Measurements from ENCODE around the gene LMAN1L. TPM values are rescaled to one million over a fixed set of nuclear protein-coding genes. Genes with fewer than 3 reads are reported as not detected.

LMAN1L gene
- total RNA-seq, 1 experiment from 2014 or later: not detected

DNA sequence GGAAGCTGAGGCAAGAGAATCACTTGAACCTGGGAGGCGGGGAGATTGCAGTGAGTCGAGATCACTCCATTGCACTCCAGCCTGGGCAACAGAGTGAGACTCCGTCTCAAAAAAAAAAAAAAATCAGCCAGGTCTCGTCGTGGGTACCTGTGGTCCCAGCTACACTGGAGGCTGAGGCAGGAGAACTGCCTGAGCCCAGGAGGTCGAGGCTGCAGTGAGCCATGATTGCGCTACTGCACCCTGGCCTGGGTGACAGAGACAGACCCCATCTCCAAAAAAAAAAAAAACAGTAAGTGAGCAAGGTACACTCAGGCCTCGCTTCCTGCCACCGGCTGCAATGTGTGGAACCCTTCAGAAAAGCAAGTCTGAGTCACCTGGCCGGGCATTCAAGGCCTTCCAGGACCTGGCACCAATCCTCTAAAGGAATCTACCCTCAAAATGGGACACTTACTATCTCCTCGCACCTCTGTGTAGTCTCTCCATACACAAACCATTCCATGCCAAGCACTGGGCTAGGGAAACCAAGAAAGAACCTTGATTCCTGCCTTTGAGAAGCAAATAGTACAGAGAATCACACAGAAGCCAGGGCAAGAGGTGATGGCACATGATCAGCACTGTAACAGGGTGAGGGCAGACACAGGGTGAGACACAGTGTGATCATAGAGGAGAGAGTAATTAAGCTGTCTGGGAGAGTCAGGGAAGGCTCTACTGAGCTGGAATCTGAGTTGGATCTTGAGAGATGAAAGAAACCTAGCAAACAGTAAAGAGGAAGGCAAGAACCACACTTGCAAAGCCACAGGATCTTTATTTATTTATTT is 50.8 kb downstream of the LMAN1L start:
- no peaks in the 10 kb centered on the region for H3K4me1 ChIP-seq (ENCODE audit: insufficient read depth, low read length)

More for the DNA sequence above, 50.8 kb downstream of the LMAN1L start:
- H3K79me1 ChIP-seq (ENCODE audit: insufficient read depth, low read depth, low read length, poor library complexity, severe bottlenecking): no peaks in the 10 kb centered on the region
- peak overlapping the region in 1 of 3 experiments; percentile 15; a peak in 2 of 7 replicates for H3K27ac Mint-ChIP-seq
- H2AFZ ChIP-seq (ENCODE audit: low read length): no peak overlapping the region
- H3K14ac ChIP-seq (ENCODE audit: insufficient read depth, low read length): no peak overlapping the region
- no peaks in the 10 kb centered on the region for H3K9me3 ChIP-seq (ENCODE audit: control insufficient read depth, low read depth, low read length)
- no peak overlapping the region for H2AK5ac ChIP-seq (ENCODE audit: insufficient read length, low read length)
- no peak overlapping the region for H4K8ac ChIP-seq (replicated peaks; ENCODE audit: insufficient read length, low read depth, low read length)
- DNase-seq: no peak
- H3K56ac ChIP-seq (ENCODE audit: insufficient read length, low read depth, low read length): no peak overlapping the region
- H3K4ac ChIP-seq (ENCODE audit: low read depth, low read length): no peak overlapping the region
- peaks cover 2 to 6% of the 10 kb centered on the region in 2 experiments; a peak in 2 of 4 replicates for H3K4me1 Mint-ChIP-seq
- no peak overlapping the region for H3K27ac ChIP-seq (ENCODE audit: insufficient read length, low read depth, low read length)
- H3K36me3 Mint-ChIP-seq (ENCODE audit: insufficient read depth in 1 of 3, low read depth in 3 of 3): peaks cover 6 to 15% (median 15%) of the 10 kb centered on the region in 3 experiments
- H2BK5ac ChIP-seq (ENCODE audit: insufficient read length, low read length): no peak overlapping the region
- H4K20me1 ChIP-seq (ENCODE audit: control insufficient read depth, insufficient read depth, insufficient read length): peaks cover 3% of the 10 kb centered on the region
- H4K91ac ChIP-seq (ENCODE audit: insufficient read length, low read depth, low read length): no peak overlapping the region
- H4K5ac ChIP-seq (ENCODE audit: insufficient read length, low read depth, low read length): no peak overlapping the region
- no peak overlapping the region for H3K23ac ChIP-seq (ENCODE audit: insufficient read length, low read depth, low read length)
- H3K4me3 Mint-ChIP-seq: no peak overlapping the region
- peaks cover 9% of the 10 kb centered on the region; the same call in 1 of the 2 replicates for H3K79me2 ChIP-seq (ENCODE audit: insufficient read depth, low read length)
- no peaks in the 10 kb centered on the region for H3K27me3 ChIP-seq (ENCODE audit: insufficient read depth, low read length)
- H3K9me3 Mint-ChIP-seq: peaks cover 4% of the 10 kb centered on the region in 2 experiments; a peak in 3 of 5 replicates
- H3K9ac ChIP-seq (ENCODE audit: extremely low read depth, insufficient read length, low read length): no peak overlapping the region
- H3K27me3 Mint-ChIP-seq (ENCODE audit: low read depth): no peaks in the 10 kb centered on the region
- H2BK20ac ChIP-seq (ENCODE audit: low read depth, low read length, poor library complexity, severe bottlenecking): no peak overlapping the region
- H3K18ac ChIP-seq (ENCODE audit: insufficient read length, low read depth, low read length): no peak overlapping the region
- H2BK12ac ChIP-seq (ENCODE audit: insufficient read length, low read depth, low read length): no peak overlapping the region
- no peak for TF ChIP-seq CTCF (conservative IDR thresholded peaks at IDR 0.05)
- H3K4me2 ChIP-seq (ENCODE audit: insufficient read depth, insufficient read length, low read length): no peak overlapping the region
- no CpG with 5 or more reads among the region's 11 CpGs for WGBS (ENCODE audit: extremely low coverage, insufficient read length, low lambda C conversion rate)
- no peaks in the 10 kb centered on the region for H3K23me2 ChIP-seq (ENCODE audit: insufficient read length, low read depth, low read length, poor library complexity, severe bottlenecking)
- H2BK15ac ChIP-seq (ENCODE audit: low read depth, low read length): no peak overlapping the region
- H2BK120ac ChIP-seq (ENCODE audit: low read depth, low read length, poor library complexity, severe bottlenecking): no peak overlapping the region
- no peak overlapping the region for H3T11ph ChIP-seq (ENCODE audit: low read length)

Measured in H9 (cell line).